Ovary (tissue), 9 donors: Measurements from ENCODE around the gene CFAP97D2. TPM values are rescaled to one million over a fixed set of nuclear protein-coding genes. Genes with fewer than 3 reads are reported as not detected.
A peak's percentile ranks its signal among the peaks of the same experiment; 100 is the strongest.

ENCODE experiments used
- DNase-seq, 5 donors: peaks; one replicate each; pipeline ENCODE4 v3.0.0-alpha.2; 2019 to 2020
- H3K27ac ChIP-seq, 2 donors: fragments of 200-600 bp; one replicate each; pipeline versions ENCODE4 v1.5.1 to v1.8.0; 2019 to 2022
- H3K27me3 ChIP-seq: fragments of 200-600 bp; one replicate; pipeline ENCODE4 v1.8.0; 2022
- H3K36me3 ChIP-seq: fragments of 200-600 bp; sonication (generic); one replicate; pipeline ENCODE4 v1.5.1; 2019
- H3K4me1 ChIP-seq: one replicate; pipeline ENCODE4 v1.8.1; 2013; ENCODE audit warnings: mild to moderate bottlenecking, moderate library complexity; ENCODE audit not compliant: insufficient read depth
- H3K4me3 ChIP-seq: fragments of 200-600 bp; sonication (generic); one replicate; pipeline ENCODE4 v1.5.1; 2017
- H3K9me3 ChIP-seq, 2 donors: fragments of 200-600 bp in 1 of 2; sonication (generic) in 1 of 2; one replicate each; pipeline versions ENCODE4 v1.5.1 to v1.8.1; 2013 to 2019; ENCODE audit warnings: mild to moderate bottlenecking in 1 of 2, moderate library complexity in 1 of 2
- CTCF ChIP-seq, 3 donors: fragments of 450-650 bp in 2 of 3; fragments of 200-600 bp in 1 of 3; IDR thresholded peaks; one replicate each; pipeline versions ENCODE4 v1.5.1 to v1.8.0; 2016 to 2022; ENCODE audit warnings: antibody characterized with exemption in 3 of 3, mild to moderate bottlenecking in 1 of 3
- EP300 ChIP-seq: sonication (generic); formaldehyde crosslinking; IDR thresholded peaks from one replicate; pipeline ENCODE4 v1.6.1; 2017; ENCODE audit warnings: antibody characterized with exemption
- POLR2A ChIP-seq: fragments of 450-650 bp; IDR thresholded peaks from one replicate; pipeline ENCODE4 v1.6.1; 2017; ENCODE audit warnings: antibody characterized with exemption, mild to moderate bottlenecking, moderate library complexity
- WGBS, 3 donors: extraction: QIAGEN DNeasy Blood & Tissue Kit in 1 of 3; methylation state at CpG; one replicate each; pipeline versions ENCODE4 v1.1.5 to v1.1.7; 2013 to 2017; 5-methylcytosine and 5-hydroxymethylcytosine counted together
- intact Hi-C, 4 donors: fragments of 100-400 bp; cut with DNase I; formaldehyde crosslinking; loops; one replicate each; pipeline versions ENCODE4 v1.11.0 to v1.15.1; 2022 to 2023
- polyA plus RNA-seq, 2 donors: library from polyadenylated mRNA; stranded (reverse); fragments of 200-250 nt in 1 of 2; fragments of 350-450 nt in 1 of 2; fragmentation: Illumina TruSeq in 1 of 2; extraction: RNeasy Lipid Tissue Mini Kit (QIAGEN cat#74804) in 1 of 2; gene quantifications; one replicate each; pipeline ENCODE4 v1.2.3, GENCODE V29; 2013 to 2014
- total RNA-seq, 7 donors: library from RNA; depleted of rRNA in 2 of 7; stranded (reverse); fragments of >200 nt in 2 of 7; fragmentation: NEBNext Ultra II Directional in 3 of 7; extraction: Animal tissue kit (Norgen Biotek cat#: 25700) in 3 of 7; gene quantifications; one replicate each; pipeline versions ENCODE4 v1.1.0 to v1.2.4, GENCODE V29; 2016 to 2023
- donor health status: DM: no; HTN: no; CAD: no; lungs with moderate emphysema.
- donor health status: DM: no; HTN: no; CAD: no.
- donor health status: Bipolar disorder and iron deficiency.
- donor health status: DM: yes; HTN: yes; CAD: no.
- donor health status: DM: no; HTN: no; CAD: no.
- donor health status: DM: yes; HTN: yes; CAD: no.

CFAP97D2 gene
- total and polyA plus RNA-seq, 9 donors = 0.28 to 5.2 (median 3.1) TPM; not detected in 6

DNA sequence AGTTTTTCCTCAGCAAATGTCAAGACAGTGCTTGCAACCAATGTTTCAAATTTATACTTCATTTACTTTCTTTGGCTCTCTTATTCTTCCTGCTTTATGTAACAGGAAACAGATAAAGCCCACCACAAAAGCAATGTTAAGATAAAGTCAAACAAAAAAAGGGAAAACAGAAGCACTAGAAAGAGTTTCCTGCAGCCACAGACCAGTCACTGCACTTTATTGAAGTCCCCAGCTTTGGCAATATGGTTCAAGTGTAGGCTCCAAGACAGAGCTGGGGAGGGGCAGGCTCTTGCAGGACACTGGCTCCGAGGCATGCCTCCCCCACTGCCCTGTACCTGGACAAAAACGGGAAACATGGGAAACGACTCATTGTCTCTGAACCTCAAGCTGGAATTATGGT, 40.3 kb downstream of the CFAP97D2 start:
- intact Hi-C loops = no loop called here
- H3K4me3 ChIP-seq = no peak overlapping the region
- H3K9me3 ChIP-seq = no peaks in the 10 kb centered on the region
- no peaks in the 10 kb centered on the region for H3K4me1 ChIP-seq
- DNase-seq = no peak
- no peaks in the 10 kb centered on the region for H3K36me3 ChIP-seq
- no peak for TF ChIP-seq EP300
- TF ChIP-seq POLR2A = no peak
- TF ChIP-seq CTCF (IDR thresholded peaks at IDR 0.05) = no peak
- no peak overlapping the region for H3K27ac ChIP-seq
- 40 to 42% (median 42%) methylated on average over 3 of the region's 3 CpGs for WGBS, 3 donors
- H3K27me3 ChIP-seq = no peaks in the 10 kb centered on the region

GRCh38 chr13:114222461-114222968, 43.5 kb downstream of the CFAP97D2 start:
- Histone ChIP-seq H3K4me3 (no peak overlapping the region), H3K27ac (peak overlapping the region in 1 of 2 donors; percentile 41), H3K9me3 (no peaks in the 10 kb centered on the region), H3K4me1 (no peaks in the 10 kb centered on the region), H3K27me3 (no peaks in the 10 kb centered on the region), H3K36me3 (no peaks in the 10 kb centered on the region)
- peak in 2 of 5 donors; percentile 38 to 56 for DNase-seq
- intact Hi-C loops = no loop called here
- TF ChIP-seq POLR2A (no peak), CTCF (IDR thresholded peaks at IDR 0.05) (no peak), EP300 (no peak)
- WGBS, 3 donors = 11 to 29% (median 17%) methylated on average over 9 of the region's 9 CpGs

DNA sequence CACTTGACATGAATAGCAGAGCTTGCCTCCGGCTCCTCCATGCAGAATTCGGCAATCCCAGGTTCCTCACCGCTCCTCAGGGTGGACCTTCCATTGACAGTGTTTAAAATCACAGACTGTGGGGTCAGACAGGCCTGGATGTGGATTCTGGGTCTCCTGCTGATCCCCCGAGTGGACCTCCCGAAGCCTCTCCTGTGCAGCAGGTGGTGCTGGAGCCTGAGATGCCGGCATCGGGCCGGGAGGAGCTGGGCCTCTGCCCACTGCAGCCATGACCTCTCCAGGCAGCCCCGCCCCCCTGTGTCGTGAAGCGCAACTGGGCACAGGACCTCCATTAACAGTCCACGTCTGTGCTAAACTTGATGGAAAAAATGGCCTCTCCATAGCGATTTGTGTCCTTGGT, 45.1 kb downstream of the CFAP97D2 start:
- 76 to 89% (median 85%) methylated on average over 9 to 13 of the region's 13 CpGs for WGBS, 3 donors
- H3K4me3 ChIP-seq = no peak overlapping the region
- intact Hi-C loops = no loop called here
- H3K4me1 ChIP-seq = no peaks in the 10 kb centered on the region
- H3K9me3 ChIP-seq = no peaks in the 10 kb centered on the region
- no peaks in the 10 kb centered on the region for H3K27me3 ChIP-seq
- no peaks in the 10 kb centered on the region for H3K36me3 ChIP-seq
- no peak for DNase-seq
- H3K27ac ChIP-seq = no peak overlapping the region
- no peak for TF ChIP-seq CTCF (IDR thresholded peaks at IDR 0.05)
- no peak for TF ChIP-seq POLR2A
- TF ChIP-seq EP300 = no peak

- no peaks in the 10 kb centered on the region for H3K9me3 ChIP-seq
- no peaks in the 10 kb centered on the region for H3K4me1 ChIP-seq
- no peaks in the 10 kb centered on the region for H3K27me3 ChIP-seq
- intact Hi-C loops = loop anchor here (2.0 to 5.0 kb wide), 4 partner anchors 198 to 413 kb away; no protein-coding TSS in a partner anchor
- no peak overlapping the region for H3K27ac ChIP-seq
- DNase-seq = no peak
- no peak overlapping the region for H3K4me3 ChIP-seq
- WGBS, 3 donors = 70 to 74% (median 72%) methylated on average over 8 of the region's 8 CpGs
- H3K36me3 ChIP-seq = no peaks in the 10 kb centered on the region
- TF ChIP-seq CTCF (IDR thresholded peaks at IDR 0.05) = no peak
- TF ChIP-seq POLR2A = no peak
- no peak for TF ChIP-seq EP300
Measured at GRCh38 chr13:114225610-114226009, 46.6 kb downstream of the CFAP97D2 start.
